Endodermal cell (in vitro differentiated cells): ENCODE results near the gene SLC12A3. TPM values are rescaled to one million over a fixed set of nuclear protein-coding genes. Genes with fewer than 3 reads are reported as not detected.

ENCODE experiments used
- DNase-seq: peaks from one replicate; pipeline ENCODE4 v3.0.0-alpha.2; 2017
- H3K27ac ChIP-seq: 2 replicates; pipeline ENCODE4 v1.5.1; 2013; ENCODE audit warnings: mild to moderate bottlenecking, low read depth, low read length, moderate library complexity
- H3K27me3 ChIP-seq: 2 replicates; pipeline ENCODE4 v1.6.1; 2013; ENCODE audit warnings: mild to moderate bottlenecking, low read length, moderate library complexity; ENCODE audit not compliant: insufficient read depth, control insufficient read depth, poor library complexity, severe bottlenecking
- H3K36me3 ChIP-seq: 2 replicates; pipeline ENCODE4 v1.7.0; 2013; ENCODE audit warnings: mild to moderate bottlenecking, low read length, moderate library complexity; ENCODE audit not compliant: control insufficient read depth, insufficient read depth
- H3K4me1 ChIP-seq: one replicate; pipeline ENCODE4 v1.7.0; 2013; ENCODE audit warnings: low read length; ENCODE audit not compliant: control insufficient read depth, insufficient read depth
- H3K4me3 ChIP-seq: 2 replicates; pipeline ENCODE4 v1.5.1; 2013; ENCODE audit warnings: mild to moderate bottlenecking, low read length, moderate library complexity
- H3K9ac ChIP-seq: 2 replicates; pipeline ENCODE4 v1.6.1; 2013; ENCODE audit warnings: mild to moderate bottlenecking, low read length, moderate library complexity; ENCODE audit not compliant: poor library complexity, severe bottlenecking; ENCODE audit errors: extremely low read depth
- H3K9me3 ChIP-seq: 2 replicates; pipeline ENCODE4 v1.6.1; 2013; ENCODE audit warnings: mild to moderate bottlenecking, low read length, moderate library complexity; ENCODE audit not compliant: control insufficient read depth
- H3K27ac Mint-ChIP-seq: 2 replicates; pipeline ENCODE4 v1.8.0; 2020; ENCODE audit warnings: mixed read lengths
- H3K27me3 Mint-ChIP-seq: 2 replicates; pipeline ENCODE4 v1.8.0; 2021; ENCODE audit warnings: mild to moderate bottlenecking, mixed read lengths; ENCODE audit not compliant: insufficient read depth
- H3K36me3 Mint-ChIP-seq: 2 replicates; pipeline ENCODE4 v1.8.0; 2020; ENCODE audit warnings: low read depth, mixed read lengths
- H3K4me1 Mint-ChIP-seq: 2 replicates; pipeline ENCODE4 v1.8.0; 2020; ENCODE audit warnings: mixed read lengths
- H3K4me3 Mint-ChIP-seq: 2 replicates; pipeline ENCODE4 v1.8.0; 2020; ENCODE audit warnings: mild to moderate bottlenecking, moderate library complexity, mixed read lengths
- H3K9me3 Mint-ChIP-seq: 2 replicates; pipeline ENCODE4 v1.8.0; 2020; ENCODE audit warnings: mild to moderate bottlenecking, mixed read lengths
- WGBS, 2 experiments: methylation state at CpG; one replicate each; pipeline versions ENCODE4 v1.1.5 to v1.1.7; 2013; ENCODE audit warnings: missing lambda C conversion rate in 2 of 2, mixed read lengths in 1 of 2; ENCODE audit not compliant: insufficient coverage in 1 of 2, insufficient read length in 1 of 2; 5-methylcytosine and 5-hydroxymethylcytosine counted together
- total RNA-seq, 2 donors: library from RNA; stranded (reverse); fragmentation: NEBNext Ultra II Directional in 1 of 2; extraction: Animal tissue kit (Norgen Biotek cat#: 25700) in 1 of 2; gene quantifications; 2 replicates in 1 of 2; 3 replicates in 1 of 2; pipeline ENCODE4 v1.2.1, GENCODE V29; 2021
- TF ChIP-seq, protein P1 (sequence below): fragments of 200-600 bp; sonication (generic); conservative IDR thresholded peaks from 2 replicates; pipeline ENCODE4 v1.5.0; 2021; ENCODE audit warnings: antibody characterized with exemption, mild to moderate bottlenecking

The SLC12A3 gene
- total RNA-seq, 2 donors from 2014 or later: not detected

- no peaks in the 10 kb centered on the region for H3K4me1 ChIP-seq
- H3K4me3 ChIP-seq: no peak overlapping the region
- Mint-ChIP-seq H3K36me3 (no peaks in the 10 kb centered on the region), H3K9me3 (no peaks in the 10 kb centered on the region), H3K27me3 (no peaks in the 10 kb centered on the region), H3K4me3 (no peak overlapping the region), H3K4me1 (no peaks in the 10 kb centered on the region), H3K27ac (no peak overlapping the region)
- TF ChIP-seq, protein P1, sequence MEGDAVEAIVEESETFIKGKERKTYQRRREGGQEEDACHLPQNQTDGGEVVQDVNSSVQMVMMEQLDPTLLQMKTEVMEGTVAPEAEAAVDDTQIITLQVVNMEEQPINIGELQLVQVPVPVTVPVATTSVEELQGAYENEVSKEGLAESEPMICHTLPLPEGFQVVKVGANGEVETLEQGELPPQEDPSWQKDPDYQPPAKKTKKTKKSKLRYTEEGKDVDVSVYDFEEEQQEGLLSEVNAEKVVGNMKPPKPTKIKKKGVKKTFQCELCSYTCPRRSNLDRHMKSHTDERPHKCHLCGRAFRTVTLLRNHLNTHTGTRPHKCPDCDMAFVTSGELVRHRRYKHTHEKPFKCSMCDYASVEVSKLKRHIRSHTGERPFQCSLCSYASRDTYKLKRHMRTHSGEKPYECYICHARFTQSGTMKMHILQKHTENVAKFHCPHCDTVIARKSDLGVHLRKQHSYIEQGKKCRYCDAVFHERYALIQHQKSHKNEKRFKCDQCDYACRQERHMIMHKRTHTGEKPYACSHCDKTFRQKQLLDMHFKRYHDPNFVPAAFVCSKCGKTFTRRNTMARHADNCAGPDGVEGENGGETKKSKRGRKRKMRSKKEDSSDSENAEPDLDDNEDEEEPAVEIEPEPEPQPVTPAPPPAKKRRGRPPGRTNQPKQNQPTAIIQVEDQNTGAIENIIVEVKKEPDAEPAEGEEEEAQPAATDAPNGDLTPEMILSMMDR: no peak
- no peaks in the 10 kb centered on the region for H3K9me3 ChIP-seq
- no peak overlapping the region for H3K9ac ChIP-seq
- H3K27me3 ChIP-seq: no peaks in the 10 kb centered on the region
- 90 to 97% methylated on average over 8 to 18 of the region's 18 CpGs for WGBS, 2 experiments
- no peak overlapping the region for H3K27ac ChIP-seq
- DNase-seq: no peak
- H3K36me3 ChIP-seq: no peaks in the 10 kb centered on the region
Observed at GRCh38 chr16:56912746-56913708, 48.0 kb downstream of the SLC12A3 start.

GRCh38 chr16:56914896-56915295 lies 49.9 kb downstream of the SLC12A3 start:
- TF ChIP-seq, protein P1: no peak
- 73 to 81% methylated on average over 5 to 7 of the region's 7 CpGs for WGBS, 2 experiments

GRCh38 chr16:56915336-56916119 lies 50.5 kb downstream of the SLC12A3 start:
- no peak overlapping the region for H3K4me3 ChIP-seq
- H3K4me3 Mint-ChIP-seq: no peak overlapping the region
- no peak overlapping the region for H3K27ac ChIP-seq
- no peaks in the 10 kb centered on the region for H3K36me3 Mint-ChIP-seq
- no peaks in the 10 kb centered on the region for H3K9me3 ChIP-seq
- TF ChIP-seq, protein P1: no peak
- no peaks in the 10 kb centered on the region for H3K4me1 ChIP-seq
- H3K27ac Mint-ChIP-seq: no peak overlapping the region
- H3K4me1 Mint-ChIP-seq: peaks cover 7% of the 10 kb centered on the region
- DNase-seq: no peak
- no peaks in the 10 kb centered on the region for H3K9me3 Mint-ChIP-seq
- H3K36me3 ChIP-seq: no peaks in the 10 kb centered on the region
- no peak overlapping the region for H3K9ac ChIP-seq
- peaks cover 3% of the 10 kb centered on the region for H3K27me3 Mint-ChIP-seq
- H3K27me3 ChIP-seq: no peaks in the 10 kb centered on the region
- 93% methylated on average over 11 to 13 of the region's 13 CpGs for WGBS, 2 experiments

More at GRCh38 chr16:56914896-56915295, 49.9 kb downstream of the SLC12A3 start:
- DNase-seq: no peak
- no peaks in the 10 kb centered on the region for H3K9me3 ChIP-seq
- peaks cover 7% of the 10 kb centered on the region for H3K4me1 Mint-ChIP-seq
- no peaks in the 10 kb centered on the region for H3K36me3 ChIP-seq
- H3K27ac ChIP-seq: no peak overlapping the region
- H3K4me3 Mint-ChIP-seq: no peak overlapping the region
- H3K27ac Mint-ChIP-seq: no peak overlapping the region
- no peak overlapping the region for H3K4me3 ChIP-seq
- H3K9me3 Mint-ChIP-seq: no peaks in the 10 kb centered on the region
- no peaks in the 10 kb centered on the region for H3K27me3 ChIP-seq
- no peaks in the 10 kb centered on the region for H3K4me1 ChIP-seq
- peaks cover 3% of the 10 kb centered on the region for H3K27me3 Mint-ChIP-seq
- no peak overlapping the region for H3K9ac ChIP-seq
- no peaks in the 10 kb centered on the region for H3K36me3 Mint-ChIP-seq
